SK-N-SH (cell line): ENCODE measurements around the gene USP13. TPM values are rescaled to one million over a fixed set of nuclear protein-coding genes. Genes with fewer than 3 reads are reported as not detected.

ENCODE experiments used
- CTCF ChIA-PET: fragments of 300-600, 350-600 bp; formaldehyde crosslinking; extraction: SDS; loops from one replicate; lab custom pipeline; 2021; lab: Yijun Ruan, JAX
- POLR2A ChIA-PET: fragments of 350-600 bp; sonication (Branson Sonifier 250); formaldehyde crosslinking; extraction: SDS; loops from one replicate; lab custom pipeline; 2020; ENCODE audit warnings: antibody characterized with exemption, inconsistent platforms; lab: Yijun Ruan, JAX
- DNase-seq: peaks from one replicate; pipeline ENCODE4 v3.0.0; 2012
- H2AFZ ChIP-seq: fragments of 200-600 bp; sonication (generic); 2 replicates; pipeline ENCODE4 v1.8.1; 2016; ENCODE audit warnings: antibody characterized with exemption, mild to moderate bottlenecking, low read depth
- H3F3A ChIP-seq: fragments of 200-600 bp; sonication (generic); replicated peaks from 2 replicates; pipeline ENCODE3; 2016; ENCODE audit warnings: antibody characterized with exemption, mild to moderate bottlenecking; ENCODE audit not compliant: insufficient read depth
- H3K27ac ChIP-seq, 2 experiments: fragments of 200-500 bp in 1 of 2; fragments of 200-600 bp in 1 of 2; sonication (Bioruptor generic) in 1 of 2; sonication (generic), shearing (Covaris generic) in 1 of 2; 2 replicates each; pipeline versions ENCODE4 v1.5.1 to v1.6.1; 2014 to 2016; ENCODE audit warnings: low read depth in 2 of 2, inconsistent platforms in 1 of 2, low read length in 1 of 2, mild to moderate bottlenecking in 1 of 2, mixed read lengths in 1 of 2
- H3K27me3 ChIP-seq: fragments of 200-600 bp; sonication (generic), shearing (Covaris generic); 2 replicates; pipeline ENCODE4 v1.6.1; 2016; ENCODE audit warnings: mixed run types; ENCODE audit not compliant: insufficient read depth
- H3K36me3 ChIP-seq, 2 experiments: fragments of 200-500 bp in 1 of 2; fragments of 200-600 bp in 1 of 2; sonication (Bioruptor generic) in 1 of 2; sonication (generic) in 1 of 2; replicated peaks in 1 of 2; 2 replicates each; pipeline versions ENCODE3 to v1.5.1; 2014 to 2016; ENCODE audit warnings: low read length in 1 of 2, mild to moderate bottlenecking in 1 of 2; ENCODE audit not compliant: insufficient read depth in 2 of 2, control insufficient read depth in 1 of 2
- H3K4me1 ChIP-seq, 2 experiments: fragments of 200-500 bp in 1 of 2; fragments of 200-600 bp in 1 of 2; sonication (Bioruptor generic) in 1 of 2; sonication (generic), shearing (Covaris generic) in 1 of 2; 2 replicates each; pipeline versions ENCODE4 v1.5.1 to v1.6.1; 2014 to 2016; ENCODE audit warnings: low read depth in 1 of 2, low read length in 1 of 2, mixed run types in 1 of 2; ENCODE audit not compliant: insufficient read depth in 2 of 2, control insufficient read depth in 1 of 2
- H3K4me2 ChIP-seq: fragments of 200-600 bp; sonication (generic), shearing (Covaris generic); 2 replicates; pipeline ENCODE4 v1.6.1; 2017; ENCODE audit warnings: mixed run types
- H3K4me3 ChIP-seq, 2 experiments: fragments of 200-500 bp in 1 of 2; fragments of 200-600 bp in 1 of 2; sonication (Bioruptor generic) in 1 of 2; sonication (generic), shearing (Covaris generic) in 1 of 2; 2 replicates each; pipeline versions ENCODE4 v1.5.1 to v1.8.1; 2014 to 2016; ENCODE audit warnings: low read depth in 2 of 2, inconsistent platforms in 1 of 2, low read length in 1 of 2, mild to moderate bottlenecking in 1 of 2, mixed read lengths in 1 of 2, moderate library complexity in 1 of 2
- H3K79me2 ChIP-seq: fragments of 200-600 bp; sonication (generic); 2 replicates; pipeline ENCODE4 v1.8.1; 2017; ENCODE audit warnings: mild to moderate bottlenecking; ENCODE audit not compliant: insufficient read depth
- H3K9ac ChIP-seq: fragments of 200-600 bp; sonication (generic); 2 replicates; pipeline ENCODE4 v1.6.1; 2017; ENCODE audit warnings: mixed run types
- H3K9me2 ChIP-seq: fragments of 200-600 bp; sonication (generic); 2 replicates; pipeline ENCODE4 v1.6.1; 2017; ENCODE audit warnings: mixed run types
- H3K9me3 ChIP-seq: fragments of 200-600 bp; sonication (generic); 2 replicates; pipeline ENCODE4 v1.6.1; 2017; ENCODE audit warnings: mixed run types, mild to moderate bottlenecking, moderate library complexity
- H4K20me1 ChIP-seq: fragments of 200-600 bp; sonication (generic); 2 replicates; pipeline ENCODE4 v1.6.1; 2017; ENCODE audit warnings: mild to moderate bottlenecking, mixed run types; ENCODE audit not compliant: insufficient read depth
- CHD2 ChIP-seq: fragments of 150-350 bp; IDR thresholded peaks from 2 replicates; pipeline ENCODE4 v1.6.1; 2018; ENCODE audit warnings: low read length; ENCODE audit not compliant: partially characterized antibody
- CTCF ChIP-seq: fragments of 200-600 bp; sonication (generic); IDR thresholded peaks from 2 replicates; pipeline ENCODE4 v1.6.1; 2017; ENCODE audit warnings: antibody characterized with exemption, mild to moderate bottlenecking, moderate library complexity
- ELF1 ChIP-seq: IDR thresholded peaks from 2 replicates; pipeline ENCODE4 v1.4.0; 2012
- EP300 ChIP-seq, 2 experiments: IDR thresholded peaks; 2 replicates each; pipeline versions ENCODE4 v1.4.0 to v1.6.1; 2012; ENCODE audit warnings: borderline replicate concordance in 1 of 2, low read depth in 1 of 2, low read length in 1 of 2
- FOSL2 ChIP-seq: IDR thresholded peaks from 2 replicates; pipeline ENCODE4 v1.4.0; 2012; ENCODE audit warnings: low read depth, mild to moderate bottlenecking, moderate library complexity, borderline replicate concordance
- FOXJ3 ChIP-seq: sonication (generic); formaldehyde crosslinking; IDR thresholded peaks from 2 replicates; pipeline ENCODE4 v1.5.1; 2020; ENCODE audit warnings: mild to moderate bottlenecking, missing genetic modification reagents
- FOXM1 ChIP-seq: IDR thresholded peaks from 2 replicates; pipeline ENCODE4 v1.4.0; 2012; ENCODE audit warnings: low read depth, mild to moderate bottlenecking
- IRF3 ChIP-seq: fragments of 150-350 bp; IDR thresholded peaks from 2 replicates; pipeline ENCODE4 v1.6.1; 2016; ENCODE audit warnings: mild to moderate bottlenecking, low read depth, low read length
- JUND ChIP-seq: IDR thresholded peaks from 2 replicates; pipeline ENCODE4 v1.4.0; 2012
- MAX ChIP-seq: IDR thresholded peaks from 2 replicates; pipeline ENCODE4 v1.4.0; 2012; ENCODE audit warnings: low read depth
- MEF2A ChIP-seq: IDR thresholded peaks from 2 replicates; pipeline ENCODE4 v1.4.0; 2012; ENCODE audit warnings: low read depth, borderline replicate concordance
- MXI1 ChIP-seq: IDR thresholded peaks from 2 replicates; pipeline ENCODE4 v1.6.1; 2012; ENCODE audit warnings: mild to moderate bottlenecking, low read depth, low read length, improper control_type of control experiment
- PBX3 ChIP-seq: IDR thresholded peaks from 2 replicates; pipeline ENCODE4; 2012
- RAD21 ChIP-seq: IDR thresholded peaks from 2 replicates; pipeline ENCODE4 v1.6.1; 2012; ENCODE audit warnings: mild to moderate bottlenecking, low read length
- RCOR1 ChIP-seq: fragments of 150-350 bp; IDR thresholded peaks from 2 replicates; pipeline ENCODE4 v1.6.1; 2017; ENCODE audit warnings: antibody characterized with exemption, low read length
- REST ChIP-seq: IDR thresholded peaks from 2 replicates; pipeline ENCODE4 v1.6.1; 2012; ENCODE audit warnings: mild to moderate bottlenecking, low read depth, low read length, moderate library complexity
- RFX5 ChIP-seq: IDR thresholded peaks from 2 replicates; pipeline ENCODE4 v1.6.1; 2012; ENCODE audit warnings: mild to moderate bottlenecking, improper control_type of control experiment, low read length
- TAF1 ChIP-seq: IDR thresholded peaks from 2 replicates; pipeline ENCODE4 v1.6.1; 2012; ENCODE audit warnings: low read depth, mild to moderate bottlenecking, low read length, moderate library complexity, borderline replicate concordance
- YY1 ChIP-seq: IDR thresholded peaks from 2 replicates; pipeline ENCODE4 v1.4.0; 2012; ENCODE audit warnings: low read depth, mild to moderate bottlenecking
- WGBS: methylation state at CpG from one replicate; pipeline ENCODE4 v1.1.6; 2017; ENCODE audit warnings: low lambda C conversion rate; 5-methylcytosine and 5-hydroxymethylcytosine counted together
- polyA plus RNA-seq, 3 experiments: library from polyadenylated mRNA; depleted of rRNA; stranded (reverse); fragments of >200 nt; gene quantifications; 2 replicates each; pipeline ENCODE4 v1.2.3, GENCODE V29; 2012

The USP13 gene
- polyA plus RNA-seq, 1 of the 3 experiments (the other 2 are of a cell fraction) = 8.2 TPM

GRCh38 chr3:179676081-179676480 is 23.2 kb downstream of the USP13 start:
- H3K79me2 ChIP-seq = peaks cover 97% of the 10 kb centered on the region
- H3K4me3 ChIP-seq = no peak overlapping the region
- H3K4me2 ChIP-seq = no peak overlapping the region
- H3F3A ChIP-seq = peaks cover 10% of the 10 kb centered on the region
- peaks cover 0 to 4% of the 10 kb centered on the region in 2 experiments for H3K36me3 ChIP-seq
- H3K4me1 ChIP-seq = peaks cover 2 to 5% of the 10 kb centered on the region in 2 experiments; a peak in 2 of 4 replicates
- 98% methylated on average over 5 of the region's 5 CpGs for WGBS
- no peaks in the 10 kb centered on the region for H3K27me3 ChIP-seq
- ChIA-PET CTCF (interaction anchor here (1.1 kb wide), 1 partner anchor 58 kb away, joined by 3 read pairs; no protein-coding TSS in a partner anchor), POLR2A (no interaction called here)
- H2AFZ ChIP-seq = no peak overlapping the region
- no peak overlapping the region for H3K9ac ChIP-seq
- DNase-seq = no peak
- no peak for TF ChIP-seq MAX
- no peak for TF ChIP-seq FOXJ3 (CRISPR knock-in tag)
- no peak for TF ChIP-seq PBX3
- TF ChIP-seq CHD2 = no peak
- no peak for TF ChIP-seq TAF1
- no peak for TF ChIP-seq YY1
- TF ChIP-seq EP300 (IDR thresholded peaks at IDR 0.05; ENCODE audit: borderline replicate concordance in 1 of 2, low read depth in 1 of 2, low read length in 1 of 2) = no peak
- TF ChIP-seq RFX5 = no peak
- no peak for TF ChIP-seq MEF2A
- TF ChIP-seq CTCF = no peak
- TF ChIP-seq RAD21 = no peak
- TF ChIP-seq MXI1 = no peak
- TF ChIP-seq RCOR1 = no peak
- TF ChIP-seq FOXM1 = no peak
- TF ChIP-seq REST = no peak
- TF ChIP-seq ELF1 = no peak
- no peak for TF ChIP-seq IRF3
- TF ChIP-seq FOSL2 = no peak
- no peak for TF ChIP-seq JUND
- no peaks in the 10 kb centered on the region for H3K9me2 ChIP-seq
- H3K9me3 ChIP-seq = no peaks in the 10 kb centered on the region
- no peak overlapping the region for H3K27ac ChIP-seq
- H4K20me1 ChIP-seq = peaks cover 33% of the 10 kb centered on the region
